ENCODE results near the gene PIAS2. TPM values are rescaled to one million over a fixed set of nuclear protein-coding genes. Genes with fewer than 3 reads are reported as not detected.

PIAS2 gene
- total and polyA plus RNA-seq, 3 donors from 2014 or later, result 74.6 to 318 (median 96.7) TPM

DNA sequence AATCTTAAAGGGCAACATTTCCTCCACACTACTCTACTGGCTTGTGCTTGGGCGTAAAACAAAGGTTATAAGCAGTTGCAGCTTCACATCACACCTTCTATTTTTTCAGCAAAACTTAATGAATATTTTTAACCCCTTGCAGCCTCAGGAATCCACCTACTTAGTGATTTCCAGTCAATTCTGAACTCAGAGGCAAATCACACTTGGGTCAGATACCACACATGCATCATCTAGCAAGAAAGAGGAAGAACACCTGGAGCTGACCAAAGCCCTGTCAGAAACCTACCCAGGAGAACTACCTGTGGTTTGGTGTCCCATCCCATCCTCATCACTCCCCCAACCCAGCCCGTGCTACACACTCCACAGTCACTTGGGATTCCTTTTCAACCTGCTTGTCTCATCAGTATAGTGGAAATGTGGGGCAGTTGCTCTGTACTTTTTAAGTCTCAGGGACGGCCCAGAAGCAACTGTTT is 25.5 kb downstream of the PIAS2 start:
- H3K4me1 ChIP-seq, result peaks cover 3% of the 10 kb centered on the region
- no peak overlapping the region for H3K27ac ChIP-seq
- no peaks in the 10 kb centered on the region for H3K36me3 ChIP-seq (ENCODE audit: low read depth, missing control alignments)
- no peaks in the 10 kb centered on the region for H3K27me3 ChIP-seq
- no peaks in the 10 kb centered on the region for H3K9me3 ChIP-seq
- 81 to 91% methylated on average over 3 of the region's 3 CpGs for WGBS, 2 donors
- intact Hi-C loops (cut with DNase I; ENCODE audit: low total_unique reads), result no loop called here
- DNase-seq, result no peak
- TF ChIP-seq, protein P1, sequence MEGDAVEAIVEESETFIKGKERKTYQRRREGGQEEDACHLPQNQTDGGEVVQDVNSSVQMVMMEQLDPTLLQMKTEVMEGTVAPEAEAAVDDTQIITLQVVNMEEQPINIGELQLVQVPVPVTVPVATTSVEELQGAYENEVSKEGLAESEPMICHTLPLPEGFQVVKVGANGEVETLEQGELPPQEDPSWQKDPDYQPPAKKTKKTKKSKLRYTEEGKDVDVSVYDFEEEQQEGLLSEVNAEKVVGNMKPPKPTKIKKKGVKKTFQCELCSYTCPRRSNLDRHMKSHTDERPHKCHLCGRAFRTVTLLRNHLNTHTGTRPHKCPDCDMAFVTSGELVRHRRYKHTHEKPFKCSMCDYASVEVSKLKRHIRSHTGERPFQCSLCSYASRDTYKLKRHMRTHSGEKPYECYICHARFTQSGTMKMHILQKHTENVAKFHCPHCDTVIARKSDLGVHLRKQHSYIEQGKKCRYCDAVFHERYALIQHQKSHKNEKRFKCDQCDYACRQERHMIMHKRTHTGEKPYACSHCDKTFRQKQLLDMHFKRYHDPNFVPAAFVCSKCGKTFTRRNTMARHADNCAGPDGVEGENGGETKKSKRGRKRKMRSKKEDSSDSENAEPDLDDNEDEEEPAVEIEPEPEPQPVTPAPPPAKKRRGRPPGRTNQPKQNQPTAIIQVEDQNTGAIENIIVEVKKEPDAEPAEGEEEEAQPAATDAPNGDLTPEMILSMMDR (IDR thresholded peaks at IDR 0.05), result no peak
- no peak for TF ChIP-seq POLR2A (IDR thresholded peaks at IDR 0.05)
- H3K4me3 ChIP-seq, result no peak overlapping the region

DNA sequence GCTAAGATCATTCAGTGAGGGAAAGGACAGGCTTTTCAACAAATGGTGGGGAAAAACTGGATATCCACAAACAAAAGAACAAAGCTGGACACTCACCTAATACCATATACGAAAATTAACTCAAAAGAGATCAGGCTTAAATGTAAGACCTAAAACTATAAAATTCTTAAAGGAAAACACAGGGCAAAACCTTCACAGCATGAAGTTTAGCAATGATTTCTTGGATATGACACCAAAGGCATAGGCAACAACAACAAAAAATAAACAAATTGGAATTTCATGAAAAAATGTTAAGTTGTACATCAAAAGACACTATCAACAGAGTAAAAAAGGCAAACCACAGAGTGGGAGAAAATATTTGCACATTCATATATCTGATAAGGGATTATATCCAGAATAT is 28.3 kb downstream of the PIAS2 start:
- H3K27me3 ChIP-seq, result no peaks in the 10 kb centered on the region
- H3K36me3 ChIP-seq (ENCODE audit: low read depth, missing control alignments), result no peaks in the 10 kb centered on the region
- no peak overlapping the region for H3K27ac ChIP-seq
- DNase-seq, result no peak
- WGBS, 2 donors, result 100% methylated on average over 1 of the region's 1 CpG
- H3K4me1 ChIP-seq, result peaks cover 3% of the 10 kb centered on the region
- no peak overlapping the region for H3K4me3 ChIP-seq
- intact Hi-C loops (cut with DNase I; ENCODE audit: low total_unique reads), result no loop called here
- H3K9me3 ChIP-seq, result no peaks in the 10 kb centered on the region
- TF ChIP-seq POLR2A (IDR thresholded peaks at IDR 0.05), result no peak
- TF ChIP-seq, protein P1 (IDR thresholded peaks at IDR 0.05), result no peak

DNA sequence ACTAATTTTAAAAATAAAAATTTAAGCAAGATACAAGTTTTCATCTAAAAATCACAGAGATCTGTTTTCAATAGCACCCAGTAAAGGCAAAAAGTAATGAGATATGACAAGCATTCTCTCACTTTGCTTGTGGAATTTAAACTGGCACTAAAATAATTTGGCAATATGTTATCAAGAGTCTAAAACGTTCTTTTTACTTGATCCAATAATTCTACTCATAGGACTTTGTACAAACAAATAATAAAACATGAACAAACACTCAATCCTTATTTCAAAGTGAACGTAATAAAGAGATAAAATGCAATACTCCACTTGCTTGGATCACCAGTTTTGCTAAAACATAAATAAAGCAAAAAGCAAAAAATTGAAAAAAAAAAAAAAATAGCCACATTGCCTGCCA is 30.4 kb downstream of the PIAS2 start:
- H3K9me3 ChIP-seq, result no peaks in the 10 kb centered on the region
- intact Hi-C loops (cut with DNase I; ENCODE audit: low total_unique reads), result no loop called here
- H3K27me3 ChIP-seq, result no peaks in the 10 kb centered on the region
- no peaks in the 10 kb centered on the region for H3K36me3 ChIP-seq (ENCODE audit: low read depth, missing control alignments)
- no peak overlapping the region for H3K27ac ChIP-seq
- DNase-seq, result no peak
- no peak for TF ChIP-seq POLR2A (IDR thresholded peaks at IDR 0.05)
- TF ChIP-seq, protein P1 (IDR thresholded peaks at IDR 0.05), result no peak
- H3K4me3 ChIP-seq, result no peak overlapping the region
- H3K4me1 ChIP-seq, result no peaks in the 10 kb centered on the region
- 52 to 64% methylated on average over 2 of the region's 2 CpGs for WGBS, 2 donors

DNA sequence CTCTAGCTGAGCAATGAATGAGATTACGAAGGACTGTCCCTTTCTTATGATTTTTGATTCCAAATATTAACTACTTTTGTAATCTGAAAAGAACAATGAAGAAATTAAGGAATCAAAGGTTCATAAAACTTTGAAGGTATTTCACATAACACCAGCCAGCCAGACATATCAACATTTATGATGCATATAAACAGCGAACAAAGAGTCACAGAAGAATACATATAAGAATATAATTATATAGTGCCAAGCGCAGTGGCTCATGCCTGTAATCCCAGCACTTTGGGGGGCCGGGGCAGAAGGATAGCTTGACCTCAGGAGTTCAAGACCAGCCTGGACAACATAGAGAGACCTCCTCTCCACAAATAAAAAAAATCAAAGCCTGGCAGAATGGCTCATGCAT is 34.1 kb downstream of the PIAS2 start:
- H3K4me3 ChIP-seq, result no peak overlapping the region
- no peak overlapping the region for H3K27ac ChIP-seq
- H3K4me1 ChIP-seq, result no peaks in the 10 kb centered on the region
- WGBS, 2 donors, result 97 to 98% methylated on average over 4 of the region's 4 CpGs
- TF ChIP-seq, protein P1 (IDR thresholded peaks at IDR 0.05), result no peak
- TF ChIP-seq POLR2A (IDR thresholded peaks at IDR 0.05), result no peak
- no peaks in the 10 kb centered on the region for H3K9me3 ChIP-seq
- H3K27me3 ChIP-seq, result no peaks in the 10 kb centered on the region
- no peaks in the 10 kb centered on the region for H3K36me3 ChIP-seq (ENCODE audit: low read depth, missing control alignments)
- intact Hi-C loops (cut with DNase I; ENCODE audit: low total_unique reads), result no loop called here
- DNase-seq, result no peak

DNA sequence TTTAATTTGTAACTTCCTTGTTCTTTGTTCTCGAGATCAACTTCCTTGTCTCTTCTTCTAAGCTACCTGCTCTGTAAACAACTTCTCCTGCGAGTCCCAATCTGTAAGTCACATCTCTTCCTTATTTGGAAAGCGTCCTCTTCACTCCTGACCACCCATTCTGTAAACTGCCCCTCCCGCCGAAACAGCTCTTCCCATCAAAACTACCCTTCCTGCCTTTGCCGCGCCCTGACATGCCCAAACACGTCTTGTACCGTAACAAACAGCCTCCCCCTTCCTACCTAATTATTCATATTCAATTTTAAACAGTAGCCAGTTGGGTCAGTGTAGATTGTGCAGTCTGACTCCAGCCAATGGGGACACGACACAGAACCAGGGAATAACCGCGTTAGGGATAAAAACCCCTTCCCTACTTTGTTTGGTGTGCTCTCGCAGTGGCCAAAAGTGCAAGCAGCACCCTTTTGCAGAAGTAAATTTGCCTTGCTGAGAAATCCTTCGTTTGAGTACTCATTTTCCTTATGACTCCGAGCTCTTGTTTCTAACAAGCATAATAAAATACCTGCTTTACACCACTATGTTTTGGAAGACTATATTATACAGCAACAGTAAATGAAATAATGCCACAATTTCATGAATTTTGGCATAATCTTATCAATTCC is 39.8 kb downstream of the PIAS2 start:
- no peaks in the 10 kb centered on the region for H3K36me3 ChIP-seq (ENCODE audit: low read depth, missing control alignments)
- no peak for TF ChIP-seq POLR2A (IDR thresholded peaks at IDR 0.05)
- TF ChIP-seq, protein P1 (IDR thresholded peaks at IDR 0.05), result no peak
- no peak overlapping the region for H3K4me3 ChIP-seq
- no peaks in the 10 kb centered on the region for H3K9me3 ChIP-seq
- H3K27ac ChIP-seq, result no peak overlapping the region
- intact Hi-C loops (cut with DNase I; ENCODE audit: low total_unique reads), result no loop called here
- 94 to 95% methylated on average over 15 of the region's 15 CpGs for WGBS, 2 donors
- H3K4me1 ChIP-seq, result no peaks in the 10 kb centered on the region
- no peak for DNase-seq
- no peaks in the 10 kb centered on the region for H3K27me3 ChIP-seq
